GM23248 (cell line): Measurements from ENCODE around the gene ASS1. TPM values are rescaled to one million over a fixed set of nuclear protein-coding genes. Genes with fewer than 3 reads are reported as not detected.

Experiments
- DNase-seq: peaks from one replicate; pipeline ENCODE4 v3.0.0-alpha.2; 2015
- H2AFZ ChIP-seq: fragments of 200-600 bp; sonication (generic); 2 replicates; pipeline ENCODE4 v1.6.1; 2016; ENCODE audit warnings: antibody characterized with exemption
- H3F3A ChIP-seq: fragments of 200-600 bp; sonication (generic); 2 replicates; pipeline ENCODE4 v1.6.1; 2016; ENCODE audit warnings: mild to moderate bottlenecking, antibody characterized with exemption, mixed run types; ENCODE audit not compliant: insufficient read depth
- H3K27ac ChIP-seq: fragments of 200-600 bp; sonication (generic); 2 replicates; pipeline ENCODE4 v1.5.1; 2016; ENCODE audit warnings: mild to moderate bottlenecking
- H3K27me3 ChIP-seq: fragments of 200-600 bp; sonication (generic); replicated peaks from 2 replicates; pipeline ENCODE4 v1.6.1; 2016; ENCODE audit warnings: mild to moderate bottlenecking; ENCODE audit not compliant: insufficient read depth
- H3K36me3 ChIP-seq: fragments of 200-600 bp; sonication (generic); 2 replicates; pipeline ENCODE4 v1.6.1; 2016; ENCODE audit warnings: low read depth, mild to moderate bottlenecking
- H3K4me1 ChIP-seq: fragments of 200-600 bp; sonication (generic); 2 replicates; pipeline ENCODE4 v1.6.1; 2016; ENCODE audit warnings: mild to moderate bottlenecking; ENCODE audit not compliant: insufficient read depth
- H3K4me2 ChIP-seq: fragments of 200-600 bp; sonication (generic); one replicate; pipeline ENCODE4 v1.6.1; 2016; ENCODE audit warnings: mild to moderate bottlenecking; ENCODE audit not compliant: unreplicated experiment
- H3K4me3 ChIP-seq: fragments of 200-600 bp; sonication (generic); 2 replicates; pipeline ENCODE4 v1.5.1; 2016; ENCODE audit warnings: mild to moderate bottlenecking
- H3K79me2 ChIP-seq: fragments of 200-600 bp; sonication (generic); 2 replicates; pipeline ENCODE4 v1.6.1; 2016; ENCODE audit warnings: mild to moderate bottlenecking; ENCODE audit not compliant: insufficient read depth
- H3K9ac ChIP-seq: fragments of 200-600 bp; sonication (generic); 2 replicates; pipeline ENCODE4 v1.6.1; 2016; ENCODE audit warnings: mild to moderate bottlenecking
- H3K9me2 ChIP-seq: fragments of 200-600 bp; sonication (generic); 2 replicates; pipeline ENCODE4 v1.6.1; 2016; ENCODE audit warnings: mixed run types, mild to moderate bottlenecking, moderate library complexity; ENCODE audit not compliant: insufficient read depth
- H3K9me3 ChIP-seq: fragments of 200-600 bp; sonication (generic); one replicate; pipeline ENCODE4 v1.6.1; 2017; ENCODE audit warnings: low read depth
- H4K20me1 ChIP-seq: fragments of 200-600 bp; sonication (generic); 2 replicates; pipeline ENCODE4 v1.6.0; 2016; ENCODE audit not compliant: insufficient read depth
- EZH2 ChIP-seq: fragments of 200-600 bp; sonication (generic); IDR thresholded peaks from 2 replicates; pipeline ENCODE4 v1.6.1; 2018; ENCODE audit warnings: antibody characterized with exemption, mild to moderate bottlenecking; ENCODE audit not compliant: insufficient read depth, poor library complexity, severe bottlenecking
- EZH2phosphoT487 ChIP-seq: fragments of 200-600 bp; sonication (generic); IDR thresholded peaks from 2 replicates; pipeline ENCODE4 v1.6.1; 2018; ENCODE audit warnings: antibody characterized with exemption, moderate library complexity, mild to moderate bottlenecking, low read depth; ENCODE audit not compliant: insufficient read depth
- WGBS, 2 experiments: methylation state at CpG; one replicate each; pipeline ENCODE4 v1.1.6; 2015 to 2017; ENCODE audit warnings: low lambda C conversion rate in 2 of 2, low coverage in 1 of 2; ENCODE audit errors: missing lambda C conversion rate in 2 of 2; 5-methylcytosine and 5-hydroxymethylcytosine counted together
- in situ Hi-C: fragments of 300-500 bp; cut with MboI; formaldehyde crosslinking; loops from 2 replicates; pipeline ENCODE4 v1.15.0; 2020
- polyA plus RNA-seq: library from polyadenylated mRNA; unstranded; fragments of >200 nt; fragmentation: Nextera tagmentation; extraction: Ambion mirVana; gene quantifications from 2 replicates; pipeline ENCODE4 v1.2.1, GENCODE V29; 2016
- total RNA-seq: library from RNA; depleted of rRNA; stranded (reverse); fragments of >200 nt; shearing (Covaris generic); gene quantifications from 2 replicates; pipeline ENCODE4 v1.2.3, GENCODE V29; 2014

The ASS1 gene
- total and polyA plus RNA-seq, 2 experiments from 2014 or later: 124 to 216 TPM

DNA sequence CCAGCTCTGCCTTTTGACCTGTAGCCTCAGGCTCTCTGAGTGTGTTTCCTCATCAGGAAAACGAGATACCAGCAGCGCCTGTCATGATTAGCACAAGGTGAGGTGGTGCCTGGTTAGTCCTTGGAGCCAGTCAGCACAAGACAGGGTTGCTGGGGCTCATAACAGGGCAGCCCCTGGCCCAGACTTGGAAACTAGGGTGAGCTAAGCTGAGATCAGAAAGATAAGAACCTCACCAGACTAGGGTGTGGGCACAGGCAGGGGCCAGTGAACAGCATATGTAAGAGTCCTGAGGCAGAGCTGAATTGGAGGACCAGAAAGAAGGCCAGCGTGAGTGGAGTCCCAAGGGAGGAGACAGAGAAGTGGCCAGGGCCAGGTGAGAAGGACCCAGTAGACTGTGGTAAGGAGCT, 91.9 kb downstream of the ASS1 start:
- Histone ChIP-seq H4K20me1 (no peaks in the 10 kb centered on the region), H3K36me3 (no peaks in the 10 kb centered on the region), H3K4me2 (no peak overlapping the region), H3F3A (no peaks in the 10 kb centered on the region), H3K9ac (no peak overlapping the region), H2AFZ (no peak overlapping the region), H3K9me3 (no peaks in the 10 kb centered on the region), H3K27ac (no peak overlapping the region), H3K4me1 (peaks cover 9% of the 10 kb centered on the region; the same call in 1 of the 2 replicates), H3K4me3 (no peak overlapping the region), H3K27me3 (no peaks in the 10 kb centered on the region), H3K9me2 (no peaks in the 10 kb centered on the region), H3K79me2 (no peaks in the 10 kb centered on the region)
- TF ChIP-seq EZH2phosphoT487 (no peak), EZH2 (no peak)
- in situ Hi-C loops: no loop called here
- DNase-seq: no peak
- WGBS, 2 experiments: 77 to 82% methylated on average over 3 of the region's 3 CpGs

DNA sequence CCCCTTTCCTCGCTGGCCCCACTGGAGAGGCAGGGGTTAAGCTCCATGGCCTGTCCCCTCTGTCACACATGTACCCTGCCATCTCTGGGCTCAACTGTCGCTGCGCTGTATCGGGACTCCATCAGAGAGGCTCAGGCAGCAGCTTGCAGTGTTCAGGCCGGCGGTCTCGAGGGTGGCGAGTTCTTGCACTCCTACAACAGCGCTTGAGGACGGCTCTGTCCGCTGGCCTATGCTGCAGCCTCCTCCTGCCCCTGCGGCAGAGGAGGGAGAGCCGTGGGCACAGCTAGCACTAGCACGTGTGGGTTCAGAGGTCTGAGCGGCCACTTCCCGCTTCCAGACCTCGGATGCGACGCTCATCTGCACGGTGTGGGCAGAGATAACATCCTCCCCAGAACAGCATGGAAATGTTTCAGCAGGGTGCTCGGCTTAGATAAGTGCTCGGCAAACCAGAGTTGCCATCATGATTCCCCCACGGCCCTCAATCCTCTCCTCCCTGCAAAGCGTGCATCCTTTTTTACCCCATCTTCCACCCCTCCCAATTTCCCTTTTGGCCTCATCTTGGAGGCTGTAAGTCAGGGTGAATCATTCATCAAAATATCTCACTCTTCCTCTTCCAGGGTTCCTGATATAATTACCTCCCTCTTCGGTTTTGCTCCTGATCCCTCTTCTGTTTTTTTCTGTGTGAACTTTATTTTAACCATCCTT, 92.7 kb downstream of the ASS1 start:
- H4K20me1 ChIP-seq: no peaks in the 10 kb centered on the region
- no peak overlapping the region for H3K9ac ChIP-seq
- TF ChIP-seq EZH2phosphoT487 (no peak), EZH2 (no peak)
- H3K4me3 ChIP-seq: no peak overlapping the region
- H3F3A ChIP-seq: no peaks in the 10 kb centered on the region
- H3K27me3 ChIP-seq: no peaks in the 10 kb centered on the region
- H3K27ac ChIP-seq: no peak overlapping the region
- in situ Hi-C loops: no loop called here
- H2AFZ ChIP-seq: peak overlapping the region; percentile 32; the same call in 1 of the 2 replicates
- peak; percentile 37 for DNase-seq
- H3K36me3 ChIP-seq: no peaks in the 10 kb centered on the region
- peaks cover 9% of the 10 kb centered on the region; the same call in 1 of the 2 replicates for H3K4me1 ChIP-seq
- H3K4me2 ChIP-seq: peak overlapping the region; percentile 34
- no peaks in the 10 kb centered on the region for H3K9me3 ChIP-seq
- H3K79me2 ChIP-seq: no peaks in the 10 kb centered on the region
- H3K9me2 ChIP-seq: no peaks in the 10 kb centered on the region
- 25 to 27% methylated on average over 22 to 23 of the region's 25 CpGs for WGBS, 2 experiments

DNA sequence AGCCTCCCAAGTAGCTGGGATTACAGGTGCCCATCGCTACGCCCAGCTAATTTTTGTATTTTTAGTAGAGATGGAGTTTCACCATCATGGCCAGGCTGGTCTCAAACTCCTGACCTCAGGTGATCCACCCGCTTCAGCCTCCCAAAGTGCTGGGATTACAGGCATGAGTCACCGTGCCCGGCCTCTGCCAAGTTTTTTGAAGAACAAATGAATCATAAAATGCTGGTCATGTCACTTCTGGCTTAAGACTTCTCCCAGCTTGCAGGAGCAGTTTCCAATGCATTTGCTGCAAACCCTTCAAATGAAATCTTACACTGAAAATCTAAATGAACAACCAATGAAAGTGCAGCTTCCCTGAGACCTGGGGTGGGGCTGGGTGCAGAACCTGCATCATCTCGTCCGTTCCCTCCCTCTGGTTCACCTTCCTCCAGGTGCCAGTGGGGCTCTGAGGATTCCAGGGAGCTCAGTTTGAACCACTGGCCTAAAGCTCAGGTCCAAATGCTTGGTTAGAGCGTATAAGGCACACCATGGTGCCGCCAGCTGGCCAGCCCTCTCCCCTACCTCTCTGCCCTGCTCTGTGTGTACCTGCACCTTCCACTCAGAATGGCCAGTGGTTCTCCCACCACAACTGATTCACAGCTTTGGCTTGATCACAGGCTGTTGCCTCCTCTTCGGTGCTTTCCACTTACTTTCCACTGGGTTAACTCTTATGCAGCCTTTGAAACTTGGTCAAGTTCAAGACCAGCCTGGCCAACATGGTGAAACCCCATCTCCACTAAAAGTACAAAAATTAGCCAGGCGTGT, 94.9 kb downstream of the ASS1 start:
- 49 to 50% methylated on average over 11 of the region's 11 CpGs for WGBS, 2 experiments
- DNase-seq: peak; percentile 76
- no peaks in the 10 kb centered on the region for H3K27me3 ChIP-seq

DNA sequence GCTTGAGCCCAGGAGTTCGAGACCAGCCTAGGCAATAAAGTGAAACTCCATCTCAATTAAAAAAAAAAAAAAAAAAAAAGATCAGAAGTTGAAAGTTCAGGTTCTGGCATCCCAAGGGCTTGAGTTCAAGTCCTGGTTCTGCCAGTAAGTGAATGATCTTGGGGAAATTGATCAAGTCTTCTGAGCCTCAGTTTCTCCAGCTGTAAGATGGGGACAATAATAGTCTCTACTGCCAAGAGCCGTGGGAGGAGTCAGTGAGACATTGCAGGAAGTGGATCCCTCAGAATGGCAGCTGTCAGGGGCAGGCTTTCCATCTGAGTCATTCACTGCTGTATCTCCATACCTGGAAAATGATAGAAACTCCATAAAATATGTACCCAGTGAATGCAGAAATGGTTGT, 96.8 kb downstream of the ASS1 start:
- WGBS, 2 experiments: 49 to 69% methylated on average over 2 of the region's 2 CpGs
- no peaks in the 10 kb centered on the region for H3K79me2 ChIP-seq
- peaks cover 9% of the 10 kb centered on the region; the same call in 1 of the 2 replicates for H3K4me1 ChIP-seq
- in situ Hi-C loops: no loop called here
- no peaks in the 10 kb centered on the region for H3K9me2 ChIP-seq
- H4K20me1 ChIP-seq: no peaks in the 10 kb centered on the region
- no peak overlapping the region for H3K9ac ChIP-seq
- no peaks in the 10 kb centered on the region for H3K27me3 ChIP-seq
- no peak overlapping the region for H3K4me3 ChIP-seq
- no peak overlapping the region for H3K4me2 ChIP-seq
- no peaks in the 10 kb centered on the region for H3F3A ChIP-seq
- no peak for DNase-seq
- H3K27ac ChIP-seq: no peak overlapping the region
- TF ChIP-seq EZH2phosphoT487 (no peak), EZH2 (no peak)
- no peak overlapping the region for H2AFZ ChIP-seq
- H3K36me3 ChIP-seq: no peaks in the 10 kb centered on the region
- no peaks in the 10 kb centered on the region for H3K9me3 ChIP-seq

More for the DNA sequence above, 94.9 kb downstream of the ASS1 start:
- Histone ChIP-seq H3F3A (no peaks in the 10 kb centered on the region), H3K27ac (no peak overlapping the region), H3K9ac (no peak overlapping the region), H2AFZ (no peak overlapping the region), H3K9me3 (no peaks in the 10 kb centered on the region), H3K36me3 (no peaks in the 10 kb centered on the region), H3K4me3 (no peak overlapping the region), H3K79me2 (no peaks in the 10 kb centered on the region), H3K9me2 (no peaks in the 10 kb centered on the region), H3K4me1 (peaks cover 9% of the 10 kb centered on the region; the same call in 1 of the 2 replicates), H3K4me2 (no peak overlapping the region), H4K20me1 (no peaks in the 10 kb centered on the region)
- TF ChIP-seq EZH2 (no peak), EZH2phosphoT487 (no peak)
- in situ Hi-C loops: no loop called here
